HepG2 (cell line): ENCODE measurements around the gene PPP3CB. TPM values are rescaled to one million over a fixed set of nuclear protein-coding genes. Genes with fewer than 3 reads are reported as not detected.

Source experiments
- ARID5B ChIP-seq: IDR thresholded peaks from 2 replicates; pipeline ENCODE4 v1.4.0; 2020; ENCODE audit warnings: mild to moderate bottlenecking, missing genetic modification reagents
- CCDC6 ChIP-seq: sonication (generic); formaldehyde crosslinking; IDR thresholded peaks from 2 replicates; pipeline ENCODE4 v1.8.1; 2022; ENCODE audit warnings: mild to moderate bottlenecking, missing genetic modification reagents, moderate library complexity
- JARID2 ChIP-seq: sonication (generic); formaldehyde crosslinking; IDR thresholded peaks from 2 replicates; pipeline ENCODE4 v1.8.1; 2023; ENCODE audit warnings: missing genetic modification reagents, inconsistent platforms; ENCODE audit not compliant: insufficient replicate concordance
- POLR2AphosphoS5 ChIP-seq: IDR thresholded peaks from 2 replicates; pipeline ENCODE4 v1.6.1; 2012; ENCODE audit warnings: low read depth, low read length
- RNF2 ChIP-seq: fragments of 450-650 bp; conservative IDR thresholded peaks from 2 replicates; pipeline ENCODE4 v1.6.1; 2016; ENCODE audit warnings: low read depth
- SATB2 ChIP-seq: sonication (generic); formaldehyde crosslinking; IDR thresholded peaks from 2 replicates; pipeline ENCODE4 v1.5.0; 2020; ENCODE audit warnings: missing genetic modification reagents
- TEAD2 ChIP-seq: sonication (generic); formaldehyde crosslinking; IDR thresholded peaks from 2 replicates; pipeline ENCODE4 v1.9.0; 2021; ENCODE audit warnings: missing genetic modification reagents
- TFAP4 ChIP-seq: sonication (generic); IDR thresholded peaks from 2 replicates; pipeline ENCODE4 v1.6.1; 2016; ENCODE audit warnings: low read depth, borderline replicate concordance
- ZC3H4 ChIP-seq: sonication (generic); formaldehyde crosslinking; IDR thresholded peaks from 2 replicates; pipeline ENCODE4 v1.4.0; 2020; ENCODE audit warnings: missing genetic modification reagents, borderline replicate concordance
- ZNF20 ChIP-seq: sonication (generic); formaldehyde crosslinking; IDR thresholded peaks from 2 replicates; pipeline ENCODE4 v1.4.0; 2020; ENCODE audit warnings: mild to moderate bottlenecking, moderate library complexity, missing genetic modification reagents
- polyA plus RNA-seq, 8 experiments: library from polyadenylated mRNA; depleted of rRNA in 3 of 8; stranded (reverse) in 7 of 8; unstranded in 1 of 8; fragments of >200 nt; fragmentation: Illumina TruSeq in 4 of 8; extraction: Trizol in 4 of 8; gene quantifications; 2 replicates each; pipeline versions ENCODE4 v1.2.1 to v1.2.3, GENCODE V29; 2011 to 2016; ENCODE audit warnings: low read depth in 4 of 8, missing spikeins in 1 of 8, mixed read lengths in 1 of 8; ENCODE audit not compliant: insufficient read depth in 1 of 8
- total RNA-seq, 5 experiments: library from RNA; depleted of rRNA; stranded (reverse); fragments of >200 nt; fragmentation: Illumina TruSeq; extraction: Trizol; gene quantifications; 2 replicates each; pipeline ENCODE4 v1.2.3, GENCODE V29; 2016; ENCODE audit warnings: low read depth in 1 of 5
- TF ChIP-seq, protein P1 (sequence below): sonication (generic); formaldehyde crosslinking; IDR thresholded peaks from 2 replicates; pipeline ENCODE4 v1.4.0; 2020; ENCODE audit warnings: missing genetic modification reagents, mild to moderate bottlenecking, borderline replicate concordance
- TF ChIP-seq, protein P2 (sequence below), 2 experiments: sonication (generic) in 1 of 2; formaldehyde crosslinking in 1 of 2; IDR thresholded peaks; 2 replicates each; pipeline versions ENCODE4 v1.5.1 to v1.6.1; 2011 to 2020; ENCODE audit warnings: borderline replicate concordance in 1 of 2, low read depth in 1 of 2, low read length in 1 of 2, mild to moderate bottlenecking in 1 of 2, missing genetic modification reagents in 1 of 2, moderate library complexity in 1 of 2
- TF ChIP-seq, protein P3 (sequence below): sonication (generic); formaldehyde crosslinking; IDR thresholded peaks from 2 replicates; pipeline ENCODE4 v1.4.0; 2020; ENCODE audit warnings: mild to moderate bottlenecking, missing genetic modification reagents
- TF ChIP-seq, protein P4 (sequence below): sonication (generic); formaldehyde crosslinking; IDR thresholded peaks from 2 replicates; pipeline ENCODE4 v1.5.1; 2020; ENCODE audit warnings: mild to moderate bottlenecking, moderate library complexity, missing genetic modification reagents

The PPP3CB gene
- total and polyA plus RNA-seq, 2 of the 13 experiments (the other 11 are each of a cell fraction or from before 2014, with no cell fraction given), result 8.7 to 11.4 TPM

GRCh38 chr10:73495226-73495883, 469 bp downstream of the PPP3CB start (continued):
- TF ChIP-seq, protein P1, sequence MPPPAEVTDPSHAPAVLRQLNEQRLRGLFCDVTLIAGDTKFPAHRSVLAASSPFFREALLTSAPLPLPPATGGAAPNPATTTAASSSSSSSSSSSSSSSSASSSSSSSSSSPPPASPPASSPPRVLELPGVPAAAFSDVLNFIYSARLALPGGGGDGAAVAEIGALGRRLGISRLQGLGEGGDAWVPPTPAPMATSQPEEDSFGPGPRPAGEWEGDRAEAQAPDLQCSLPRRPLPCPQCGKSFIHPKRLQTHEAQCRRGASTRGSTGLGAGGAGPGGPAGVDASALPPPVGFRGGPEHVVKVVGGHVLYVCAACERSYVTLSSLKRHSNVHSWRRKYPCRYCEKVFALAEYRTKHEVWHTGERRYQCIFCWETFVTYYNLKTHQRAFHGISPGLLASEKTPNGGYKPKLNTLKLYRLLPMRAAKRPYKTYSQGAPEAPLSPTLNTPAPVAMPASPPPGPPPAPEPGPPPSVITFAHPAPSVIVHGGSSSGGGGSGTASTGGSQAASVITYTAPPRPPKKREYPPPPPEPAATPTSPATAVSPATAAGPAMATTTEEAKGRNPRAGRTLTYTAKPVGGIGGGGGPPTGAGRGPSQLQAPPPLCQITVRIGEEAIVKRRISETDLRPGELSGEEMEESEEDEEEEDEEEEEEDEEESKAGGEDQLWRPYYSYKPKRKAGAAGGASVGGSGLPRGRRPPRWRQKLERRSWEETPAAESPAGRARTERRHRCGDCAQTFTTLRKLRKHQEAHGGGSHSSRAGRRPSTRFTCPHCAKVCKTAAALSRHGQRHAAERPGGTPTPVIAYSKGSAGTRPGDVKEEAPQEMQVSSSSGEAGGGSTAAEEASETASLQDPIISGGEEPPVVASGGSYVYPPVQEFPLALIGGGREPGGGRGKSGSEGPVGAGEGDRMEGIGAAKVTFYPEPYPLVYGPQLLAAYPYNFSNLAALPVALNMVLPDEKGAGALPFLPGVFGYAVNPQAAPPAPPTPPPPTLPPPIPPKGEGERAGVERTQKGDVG (CRISPR knock-in tag), result peak; percentile 65; the same call in 1 of the 2 replicates
- TF ChIP-seq TEAD2 (CRISPR knock-in tag), result 0 out of 2 replicates have a peak, but pooled peaks have one; percentile 69
- TF ChIP-seq, protein P2, sequence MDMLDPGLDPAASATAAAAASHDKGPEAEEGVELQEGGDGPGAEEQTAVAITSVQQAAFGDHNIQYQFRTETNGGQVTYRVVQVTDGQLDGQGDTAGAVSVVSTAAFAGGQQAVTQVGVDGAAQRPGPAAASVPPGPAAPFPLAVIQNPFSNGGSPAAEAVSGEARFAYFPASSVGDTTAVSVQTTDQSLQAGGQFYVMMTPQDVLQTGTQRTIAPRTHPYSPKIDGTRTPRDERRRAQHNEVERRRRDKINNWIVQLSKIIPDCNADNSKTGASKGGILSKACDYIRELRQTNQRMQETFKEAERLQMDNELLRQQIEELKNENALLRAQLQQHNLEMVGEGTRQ (IDR thresholded peaks at IDR 0.05; ENCODE audit: low read depth, low read length), result no peak
- TF ChIP-seq, protein P2 (CRISPR knock-in tag; IDR thresholded peaks at IDR 0.05; ENCODE audit: borderline replicate concordance), result peak; percentile 49; the same call in 1 of the 2 replicates
- no peak for TF ChIP-seq CCDC6 (CRISPR knock-in tag)
- TF ChIP-seq, protein P3, sequence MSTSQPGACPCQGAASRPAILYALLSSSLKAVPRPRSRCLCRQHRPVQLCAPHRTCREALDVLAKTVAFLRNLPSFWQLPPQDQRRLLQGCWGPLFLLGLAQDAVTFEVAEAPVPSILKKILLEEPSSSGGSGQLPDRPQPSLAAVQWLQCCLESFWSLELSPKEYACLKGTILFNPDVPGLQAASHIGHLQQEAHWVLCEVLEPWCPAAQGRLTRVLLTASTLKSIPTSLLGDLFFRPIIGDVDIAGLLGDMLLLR (CRISPR knock-in tag), result peak; percentile 68; the same call in 1 of the 2 replicates
- TF ChIP-seq ZC3H4 (CRISPR knock-in tag), result 0 out of 2 replicates have a peak, but pooled peaks have one; percentile 52
- peak; percentile 66 for TF ChIP-seq POLR2AphosphoS5
- TF ChIP-seq SATB2, result peak; percentile 84; the same call in 1 of the 2 replicates
- TF ChIP-seq TFAP4, result no peak
- no peak for TF ChIP-seq JARID2 (CRISPR knock-in tag)
- peak; percentile 21; the same call in 1 of the 2 replicates for TF ChIP-seq ARID5B (CRISPR knock-in tag)
- TF ChIP-seq ZNF20 (CRISPR knock-in tag), result peak; percentile 44; the same call in 1 of the 2 replicates
- TF ChIP-seq, protein P4, sequence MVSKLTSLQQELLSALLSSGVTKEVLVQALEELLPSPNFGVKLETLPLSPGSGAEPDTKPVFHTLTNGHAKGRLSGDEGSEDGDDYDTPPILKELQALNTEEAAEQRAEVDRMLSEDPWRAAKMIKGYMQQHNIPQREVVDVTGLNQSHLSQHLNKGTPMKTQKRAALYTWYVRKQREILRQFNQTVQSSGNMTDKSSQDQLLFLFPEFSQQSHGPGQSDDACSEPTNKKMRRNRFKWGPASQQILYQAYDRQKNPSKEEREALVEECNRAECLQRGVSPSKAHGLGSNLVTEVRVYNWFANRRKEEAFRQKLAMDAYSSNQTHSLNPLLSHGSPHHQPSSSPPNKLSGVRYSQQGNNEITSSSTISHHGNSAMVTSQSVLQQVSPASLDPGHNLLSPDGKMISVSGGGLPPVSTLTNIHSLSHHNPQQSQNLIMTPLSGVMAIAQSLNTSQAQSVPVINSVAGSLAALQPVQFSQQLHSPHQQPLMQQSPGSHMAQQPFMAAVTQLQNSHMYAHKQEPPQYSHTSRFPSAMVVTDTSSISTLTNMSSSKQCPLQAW (CRISPR knock-in tag), result peak; percentile 56; the same call in 1 of the 2 replicates
- no peak for TF ChIP-seq RNF2
